C4-2B (cell line): Measurements from ENCODE around the gene ZNF587.
A peak's percentile ranks its signal among the peaks of the same experiment; 100 is the strongest.

Experiments used
- H3K27ac ChIP-seq: fragments of 450-650 bp; 2 replicates; pipeline ENCODE4 v1.5.1; 2017
- ZFX ChIP-seq: fragments of 450-650 bp; IDR thresholded peaks from 2 replicates; pipeline ENCODE4 v1.6.1; 2017
- TF ChIP-seq, protein P1 (sequence below): fragments of 450-650 bp; conservative IDR thresholded peaks from 2 replicates; pipeline ENCODE4 v1.5.1; 2017; ENCODE audit warnings: mild to moderate bottlenecking

The ZNF587 gene

DNA sequence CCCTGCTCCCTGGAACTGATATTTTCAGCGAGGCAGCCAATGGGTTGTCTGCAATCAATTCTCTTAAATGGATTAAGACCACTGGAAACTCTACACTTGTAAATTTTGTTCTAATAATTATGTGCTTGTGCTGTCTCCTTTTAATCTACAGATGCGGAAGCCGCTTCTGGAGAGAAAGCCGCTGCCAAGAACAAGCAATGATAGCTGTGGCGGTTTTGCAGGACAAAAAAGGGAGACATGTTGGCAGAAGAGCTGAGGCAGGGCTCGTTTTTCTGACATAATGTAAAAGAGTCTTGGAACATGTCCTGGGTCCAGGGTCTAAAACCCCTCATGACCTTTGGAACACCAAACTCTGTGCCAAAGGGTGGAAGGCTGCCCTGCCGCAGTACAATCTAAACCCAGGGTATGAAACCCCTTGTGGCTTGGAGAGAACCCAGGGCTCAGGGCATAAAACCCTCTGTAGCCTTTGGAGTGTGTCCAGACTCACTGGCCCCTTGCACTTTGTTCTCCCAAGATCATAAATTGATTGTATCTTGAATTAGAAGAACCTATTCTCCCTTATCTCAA lies 54.0 kb downstream of the ZNF587 start:
- H3K27ac ChIP-seq = no peak overlapping the region
- no peak for TF ChIP-seq ZFX
- TF ChIP-seq, protein P1, sequence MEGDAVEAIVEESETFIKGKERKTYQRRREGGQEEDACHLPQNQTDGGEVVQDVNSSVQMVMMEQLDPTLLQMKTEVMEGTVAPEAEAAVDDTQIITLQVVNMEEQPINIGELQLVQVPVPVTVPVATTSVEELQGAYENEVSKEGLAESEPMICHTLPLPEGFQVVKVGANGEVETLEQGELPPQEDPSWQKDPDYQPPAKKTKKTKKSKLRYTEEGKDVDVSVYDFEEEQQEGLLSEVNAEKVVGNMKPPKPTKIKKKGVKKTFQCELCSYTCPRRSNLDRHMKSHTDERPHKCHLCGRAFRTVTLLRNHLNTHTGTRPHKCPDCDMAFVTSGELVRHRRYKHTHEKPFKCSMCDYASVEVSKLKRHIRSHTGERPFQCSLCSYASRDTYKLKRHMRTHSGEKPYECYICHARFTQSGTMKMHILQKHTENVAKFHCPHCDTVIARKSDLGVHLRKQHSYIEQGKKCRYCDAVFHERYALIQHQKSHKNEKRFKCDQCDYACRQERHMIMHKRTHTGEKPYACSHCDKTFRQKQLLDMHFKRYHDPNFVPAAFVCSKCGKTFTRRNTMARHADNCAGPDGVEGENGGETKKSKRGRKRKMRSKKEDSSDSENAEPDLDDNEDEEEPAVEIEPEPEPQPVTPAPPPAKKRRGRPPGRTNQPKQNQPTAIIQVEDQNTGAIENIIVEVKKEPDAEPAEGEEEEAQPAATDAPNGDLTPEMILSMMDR = peak; percentile 39

DNA sequence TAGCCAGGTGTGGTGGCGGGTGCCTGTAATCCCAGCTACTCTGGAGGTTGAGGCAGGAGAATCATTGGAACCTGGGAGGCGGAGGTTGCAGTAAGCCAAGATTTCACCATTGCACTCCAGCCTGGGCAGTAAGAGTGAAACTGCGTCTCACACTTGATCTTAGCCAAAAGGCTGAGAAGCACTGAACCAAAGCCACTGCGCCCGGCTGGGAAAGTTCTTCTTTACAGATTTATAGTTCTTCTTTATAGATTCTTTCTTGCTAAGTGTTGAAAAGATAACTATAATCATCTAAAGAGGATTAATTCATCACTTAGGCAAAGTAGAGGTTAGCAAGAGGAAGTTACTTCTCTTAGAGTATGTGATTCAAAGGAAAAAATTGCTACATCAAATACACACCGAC lies 55.6 kb downstream of the ZNF587 start:
- TF ChIP-seq, protein P1 = no peak
- TF ChIP-seq ZFX = no peak
- no peak overlapping the region for H3K27ac ChIP-seq

DNA sequence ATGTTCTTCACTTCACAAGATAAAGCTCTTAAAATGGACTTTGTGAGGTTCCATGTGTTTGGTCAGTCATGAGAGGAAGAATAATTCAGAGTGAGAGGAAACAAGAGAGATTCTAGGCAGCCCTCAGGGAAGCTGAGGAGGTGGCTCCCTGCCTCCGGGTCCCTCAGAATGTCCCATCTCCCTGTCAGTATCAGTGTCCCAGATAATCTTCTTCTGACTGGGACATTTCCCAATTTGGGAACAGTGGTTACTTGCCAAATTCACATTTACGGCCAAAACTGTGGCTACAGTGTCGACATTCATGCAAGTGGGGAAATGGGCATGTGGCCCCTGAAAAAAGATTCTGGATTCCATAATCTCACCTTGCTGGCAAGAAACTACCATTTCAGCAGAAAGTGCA lies 57.7 kb downstream of the ZNF587 start:
- no peak for TF ChIP-seq ZFX
- TF ChIP-seq, protein P1 = no peak
- H3K27ac ChIP-seq = no peak overlapping the region

DNA sequence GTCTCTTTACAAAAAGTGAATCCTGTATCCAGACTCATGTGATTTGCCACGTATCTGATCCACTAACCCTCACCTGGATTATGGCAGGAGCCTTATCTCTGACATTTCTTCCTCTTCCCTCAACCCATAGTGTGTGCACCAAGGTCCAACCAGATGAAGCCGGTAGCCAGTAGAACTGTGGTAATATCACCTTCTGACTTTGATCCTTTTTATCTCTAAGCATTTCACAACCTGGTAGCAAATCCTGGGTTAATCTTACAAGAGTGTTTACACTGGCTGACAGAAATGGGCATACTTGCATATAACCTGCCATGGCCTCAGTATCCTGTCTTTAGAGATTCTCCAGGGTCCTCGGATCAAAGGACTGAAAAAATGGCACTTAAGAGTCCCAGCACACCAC lies 64.9 kb downstream of the ZNF587 start:
- no peak overlapping the region for H3K27ac ChIP-seq
- TF ChIP-seq ZFX = no peak
- TF ChIP-seq, protein P1 = no peak
